Esophagus muscularis mucosa (tissue), 4 donors: ENCODE results near the gene UBE2Q1.

Source experiments
- CTCF ChIP-seq, 3 experiments: fragments of 200-600 bp in 2 of 3; fragments of 450-650 bp in 1 of 3; sonication (generic) in 2 of 3; IDR thresholded peaks; one replicate each; pipeline ENCODE4 v1.5.1; 2017 to 2019; ENCODE audit warnings: antibody characterized with exemption in 3 of 3, mild to moderate bottlenecking in 2 of 3, moderate library complexity in 1 of 3
- EP300 ChIP-seq: sonication (generic); formaldehyde crosslinking; IDR thresholded peaks from one replicate; pipeline ENCODE4 v1.6.1; 2017; ENCODE audit warnings: antibody characterized with exemption
- POLR2A ChIP-seq: fragments of 450-650 bp; IDR thresholded peaks from one replicate; pipeline ENCODE4 v1.6.1; 2017; ENCODE audit warnings: antibody characterized with exemption, moderate library complexity, mild to moderate bottlenecking, low read depth
- POLR2AphosphoS5 ChIP-seq, 2 donors: sonication (generic); formaldehyde crosslinking; IDR thresholded peaks; one replicate each; pipeline ENCODE4 v1.6.1; 2017; ENCODE audit warnings: antibody characterized with exemption in 2 of 2

GRCh38 chr1:154547105-154547732, 11.2 kb downstream of the UBE2Q1 start:
- TF ChIP-seq EP300 (no peak), POLR2AphosphoS5 (IDR thresholded peaks at IDR 0.05) (no peak), CTCF (IDR thresholded peaks at IDR 0.05) (no peak), POLR2A (no peak)
